SU-DHL-6 (cell line): Measurements from ENCODE around the gene ITGA7.

Experiments used
- EZH2phosphoT487 ChIP-seq: fragments of 200-600 bp; sonication (generic), shearing (Covaris generic); conservative IDR thresholded peaks from 2 replicates; pipeline ENCODE4 v1.6.1; 2018; ENCODE audit warnings: mild to moderate bottlenecking, antibody characterized with exemption, low read length, moderate library complexity, mixed read lengths
- TF ChIP-seq, protein P1 (sequence below): fragments of 200-600 bp; sonication (generic); IDR thresholded peaks from one replicate; pipeline ENCODE4 v1.5.1; 2017; ENCODE audit warnings: antibody characterized with exemption, mild to moderate bottlenecking, low read length, moderate library complexity; ENCODE audit not compliant: insufficient read depth, poor library complexity, severe bottlenecking

DNA sequence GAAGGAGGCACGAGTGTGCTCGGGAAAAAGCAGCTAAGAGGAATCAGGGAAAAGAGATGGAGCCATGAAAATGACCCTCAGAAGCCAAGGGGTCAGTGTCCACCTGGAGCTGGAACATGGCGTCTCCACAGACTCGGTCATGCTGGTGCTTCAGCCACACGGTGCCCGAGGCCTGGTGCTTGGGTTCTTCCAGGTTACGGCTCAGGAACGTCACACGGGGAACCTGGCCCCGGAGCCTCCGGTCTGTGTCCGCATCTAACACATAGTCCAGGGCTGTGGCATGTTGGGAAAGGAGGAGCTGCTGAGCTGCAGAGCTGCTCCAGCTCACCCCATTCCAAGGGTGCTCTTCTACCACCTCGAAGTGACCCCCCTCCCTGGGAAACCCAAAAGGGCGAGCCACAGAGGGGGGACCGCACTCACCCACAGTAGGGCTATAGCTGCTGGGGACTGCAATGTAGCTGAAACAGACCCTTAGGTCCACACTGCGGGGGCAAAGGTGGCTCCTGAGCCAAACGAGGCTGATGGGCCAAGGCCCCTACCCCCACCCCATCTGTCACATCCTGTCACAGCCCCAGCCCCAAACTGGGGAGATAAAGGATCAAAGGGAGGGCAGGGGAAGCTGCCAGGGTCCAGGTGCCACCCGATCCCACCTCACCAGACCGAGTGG, 10.8 kb downstream of the ITGA7 start:
- TF ChIP-seq, protein P1, sequence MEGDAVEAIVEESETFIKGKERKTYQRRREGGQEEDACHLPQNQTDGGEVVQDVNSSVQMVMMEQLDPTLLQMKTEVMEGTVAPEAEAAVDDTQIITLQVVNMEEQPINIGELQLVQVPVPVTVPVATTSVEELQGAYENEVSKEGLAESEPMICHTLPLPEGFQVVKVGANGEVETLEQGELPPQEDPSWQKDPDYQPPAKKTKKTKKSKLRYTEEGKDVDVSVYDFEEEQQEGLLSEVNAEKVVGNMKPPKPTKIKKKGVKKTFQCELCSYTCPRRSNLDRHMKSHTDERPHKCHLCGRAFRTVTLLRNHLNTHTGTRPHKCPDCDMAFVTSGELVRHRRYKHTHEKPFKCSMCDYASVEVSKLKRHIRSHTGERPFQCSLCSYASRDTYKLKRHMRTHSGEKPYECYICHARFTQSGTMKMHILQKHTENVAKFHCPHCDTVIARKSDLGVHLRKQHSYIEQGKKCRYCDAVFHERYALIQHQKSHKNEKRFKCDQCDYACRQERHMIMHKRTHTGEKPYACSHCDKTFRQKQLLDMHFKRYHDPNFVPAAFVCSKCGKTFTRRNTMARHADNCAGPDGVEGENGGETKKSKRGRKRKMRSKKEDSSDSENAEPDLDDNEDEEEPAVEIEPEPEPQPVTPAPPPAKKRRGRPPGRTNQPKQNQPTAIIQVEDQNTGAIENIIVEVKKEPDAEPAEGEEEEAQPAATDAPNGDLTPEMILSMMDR = no peak
- TF ChIP-seq EZH2phosphoT487 = no peak
